GM12878 (cell line): Measurements from ENCODE around the gene MGAT3. TPM values are rescaled to one million over a fixed set of nuclear protein-coding genes. Genes with fewer than 3 reads are reported as not detected.

Experiments used
- ATAC-seq: fragments of 200-7000 bp; cut with Tn5 transposase; 3 replicates; pipeline ENCODE4 v1.9.1; 2020; ENCODE audit warnings: mild to moderate bottlenecking, moderate library complexity
- BruUV-seq: library from RNA; stranded (reverse); fragments of 400-500 nt; replicated peaks from 2 replicates; lab custom pipeline; 2021; lab: Mats Ljungman, UMichigan
- CTCF ChIA-PET: fragments of 300-600 bp; sonication (Branson Sonifier 250); formaldehyde crosslinking; extraction: SDS; loops from one replicate; lab custom pipeline; 2021; ENCODE audit warnings: inconsistent platforms; lab: Yijun Ruan, JAX
- POLR2A ChIA-PET: fragments of 350-600 bp; formaldehyde crosslinking; extraction: SDS; loops from one replicate; lab custom pipeline; 2021; ENCODE audit warnings: inconsistent platforms; lab: Charles Lee
- RAD21 ChIA-PET: fragments of 300-600 bp; sonication (Branson Sonifier 250); formaldehyde crosslinking; loops from one replicate; lab custom pipeline; 2023; ENCODE audit warnings: antibody characterized with exemption; ENCODE audit not compliant: unreplicated experiment; lab: Charles Lee
- SMC1A ChIA-PET: fragments of 300-600 bp; sonication (Branson Sonifier 250); formaldehyde crosslinking; loops from one replicate; lab custom pipeline; 2023; ENCODE audit not compliant: unreplicated experiment, uncharacterized antibody; lab: Charles Lee
- DNase-seq: peaks from one replicate; pipeline ENCODE4 v3.0.0-alpha.2; 2011; ENCODE audit warnings: low read depth, low spot score
- FAIRE-seq: peaks from 3 replicates; lab custom pipeline; 2011; peaks lifted over from hg19 to GRCh38; lab: Jason Lieb, UNC
- H2AFZ ChIP-seq: 2 replicates; pipeline ENCODE4 v1.6.0; 2011; ENCODE audit warnings: low read depth, low read length, control low read depth; ENCODE audit not compliant: control insufficient read depth
- H3K27ac ChIP-seq: 2 replicates; pipeline ENCODE4 v1.5.1; 2011; ENCODE audit warnings: control low read depth; ENCODE audit not compliant: control insufficient read depth, insufficient read depth
- H3K27me3 ChIP-seq, 2 experiments: replicated peaks in 1 of 2; 2 replicates each; pipeline versions ENCODE4 v1.6.0 to v1.6.1; 2011; ENCODE audit warnings: low read length in 1 of 2; ENCODE audit not compliant: control insufficient read depth in 2 of 2, insufficient read depth in 2 of 2
- H3K36me3 ChIP-seq, 2 experiments: 2 replicates each; pipeline ENCODE4 v1.5.1; 2011; ENCODE audit warnings: low read length in 1 of 2; ENCODE audit not compliant: control insufficient read depth in 2 of 2, insufficient read depth in 2 of 2
- H3K4me1 ChIP-seq: 2 replicates; pipeline ENCODE4 v1.6.1; 2011; ENCODE audit warnings: mild to moderate bottlenecking, low read length, moderate library complexity, mixed read lengths; ENCODE audit not compliant: control insufficient read depth, insufficient read depth
- H3K4me2 ChIP-seq: 2 replicates; pipeline ENCODE4 v1.6.0; 2011; ENCODE audit warnings: control low read depth; ENCODE audit not compliant: control insufficient read depth, insufficient read depth
- H3K4me3 ChIP-seq: fragments of 200-600 bp; sonication (generic); 2 replicates; pipeline ENCODE4 v1.5.1; 2016
- H3K79me2 ChIP-seq: 2 replicates; pipeline ENCODE4 v1.6.0; 2011; ENCODE audit warnings: low read length; ENCODE audit not compliant: control insufficient read depth, insufficient read depth
- H3K9ac ChIP-seq: 2 replicates; pipeline ENCODE4 v1.8.0; 2011; ENCODE audit warnings: low read length, control low read depth, mixed read lengths; ENCODE audit not compliant: control insufficient read depth, insufficient read depth
- H3K9me3 ChIP-seq: replicated peaks from 3 replicates; pipeline ENCODE4 v1.5.1; 2011; ENCODE audit warnings: mild to moderate bottlenecking, low read length; ENCODE audit not compliant: control insufficient read depth, insufficient read depth
- H4K20me1 ChIP-seq: 2 replicates; pipeline ENCODE4 v1.6.0; 2011; ENCODE audit not compliant: control insufficient read depth, insufficient read depth
- IKZF1 ChIP-seq: fragments of 450-650 bp; conservative IDR thresholded peaks from 2 replicates; pipeline ENCODE4 v1.6.1; 2017; ENCODE audit warnings: antibody characterized with exemption, mild to moderate bottlenecking
- KLF5 ChIP-seq: fragments of 450-650 bp; IDR thresholded peaks from 2 replicates; pipeline ENCODE4 v1.6.1; 2014; ENCODE audit warnings: mild to moderate bottlenecking; ENCODE audit not compliant: partially characterized antibody
- POLR2A ChIP-seq: IDR thresholded peaks from 2 replicates; pipeline ENCODE4 v1.6.1; 2011; ENCODE audit warnings: low read depth, mild to moderate bottlenecking, low read length
- POLR2AphosphoS2 ChIP-seq: IDR thresholded peaks from 2 replicates; pipeline ENCODE4 v1.6.1; 2011; ENCODE audit warnings: low read depth, mild to moderate bottlenecking, low read length, improper control_type of control experiment, moderate library complexity
- RUNX3 ChIP-seq: IDR thresholded peaks from 2 replicates; pipeline ENCODE4 v1.6.1; 2012; ENCODE audit warnings: low read length, inconsistent platforms
- SPI1 ChIP-seq: IDR thresholded peaks from 2 replicates; pipeline ENCODE4 v1.6.1; 2011; ENCODE audit warnings: low read depth, mild to moderate bottlenecking, low read length, moderate library complexity, borderline replicate concordance; ENCODE audit not compliant: insufficient read depth
- ZNF274 ChIP-seq: IDR thresholded peaks from one replicate; pipeline ENCODE4 v1.8.0; 2011; ENCODE audit not compliant: insufficient read length, insufficient read depth
- WGBS: methylation state at CpG from one replicate; pipeline ENCODE4 v1.1.6; 2016; ENCODE audit warnings: low lambda C conversion rate; ENCODE audit not compliant: insufficient replicate concordance, insufficient coverage; ENCODE audit errors: missing lambda C conversion rate; 5-methylcytosine and 5-hydroxymethylcytosine counted together
- in situ Hi-C: fragments of 300-500 bp; cut with MboI; formaldehyde crosslinking; loops from 9 replicates; pipeline ENCODE4 v1.14.3; 2018; ENCODE audit warnings: mixed read lengths
- intact Hi-C: fragments of 100-400 bp; cut with micrococcal nuclease; formaldehyde crosslinking; loops from one replicate; pipeline ENCODE4 v1.14.2; 2022; ENCODE audit not compliant: unreplicated experiment
- polyA plus RNA-seq, 11 experiments: library from polyadenylated mRNA; depleted of rRNA in 4 of 11; unstranded in 6 of 11; stranded (reverse) in 5 of 11; fragments of >200 nt; fragmentation: Nextera tagmentation in 4 of 11; fragmentation: Illumina TruSeq in 1 of 11; extraction: Ambion mirVana in 4 of 11; extraction: Trizol in 1 of 11; gene quantifications; 1 replicate in 1 of 11; 2 replicates in 10 of 11; pipeline versions ENCODE4 v1.2.1 to v1.2.3, GENCODE V29; 2011 to 2016; ENCODE audit warnings: inconsistent platforms in 2 of 11, missing spikeins in 2 of 11, low read depth in 1 of 11
- total RNA-seq, 4 experiments: library from RNA; depleted of rRNA in 3 of 4; stranded (reverse); fragments of >200 nt in 3 of 4; fragmentation: Illumina TruSeq in 1 of 4; extraction: Trizol in 1 of 4; gene quantifications; 2 replicates each; pipeline versions ENCODE4 v1.2.1 to v1.2.3, GENCODE V29; 2013 to 2021
- TF ChIP-seq, protein P1 (sequence below): IDR thresholded peaks from 2 replicates; pipeline ENCODE4 v1.6.1; 2011; ENCODE audit warnings: low read depth, low read length, improper control_type of control experiment, borderline replicate concordance

The MGAT3 gene
- total and polyA plus RNA-seq, 10 of the 15 experiments (the other 5 are each of a cell fraction or from before 2014, with no cell fraction given), result 0.32 to 40.2 (median 11.9) TPM

DNA sequence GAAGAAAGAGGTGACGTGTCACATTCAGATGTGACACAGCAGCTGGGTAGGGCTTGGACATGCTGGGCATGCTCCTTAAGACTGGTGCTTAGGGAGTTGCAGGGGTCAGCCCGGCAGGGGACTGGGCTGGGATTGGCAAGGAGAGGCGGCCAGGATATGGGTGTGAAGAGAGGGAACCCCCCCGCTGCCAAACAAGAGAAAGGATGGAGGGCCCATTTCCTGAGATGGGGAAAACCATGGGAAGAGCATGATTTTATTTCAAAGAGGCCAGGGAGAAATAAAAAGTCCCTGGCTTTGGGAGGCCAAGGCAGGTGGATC, 68.8 kb downstream of the MGAT3 start (continued):
- TF ChIP-seq, protein P1, sequence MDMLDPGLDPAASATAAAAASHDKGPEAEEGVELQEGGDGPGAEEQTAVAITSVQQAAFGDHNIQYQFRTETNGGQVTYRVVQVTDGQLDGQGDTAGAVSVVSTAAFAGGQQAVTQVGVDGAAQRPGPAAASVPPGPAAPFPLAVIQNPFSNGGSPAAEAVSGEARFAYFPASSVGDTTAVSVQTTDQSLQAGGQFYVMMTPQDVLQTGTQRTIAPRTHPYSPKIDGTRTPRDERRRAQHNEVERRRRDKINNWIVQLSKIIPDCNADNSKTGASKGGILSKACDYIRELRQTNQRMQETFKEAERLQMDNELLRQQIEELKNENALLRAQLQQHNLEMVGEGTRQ, result no peak
- TF ChIP-seq ZNF274 (no peak), RUNX3 (no peak)

DNA sequence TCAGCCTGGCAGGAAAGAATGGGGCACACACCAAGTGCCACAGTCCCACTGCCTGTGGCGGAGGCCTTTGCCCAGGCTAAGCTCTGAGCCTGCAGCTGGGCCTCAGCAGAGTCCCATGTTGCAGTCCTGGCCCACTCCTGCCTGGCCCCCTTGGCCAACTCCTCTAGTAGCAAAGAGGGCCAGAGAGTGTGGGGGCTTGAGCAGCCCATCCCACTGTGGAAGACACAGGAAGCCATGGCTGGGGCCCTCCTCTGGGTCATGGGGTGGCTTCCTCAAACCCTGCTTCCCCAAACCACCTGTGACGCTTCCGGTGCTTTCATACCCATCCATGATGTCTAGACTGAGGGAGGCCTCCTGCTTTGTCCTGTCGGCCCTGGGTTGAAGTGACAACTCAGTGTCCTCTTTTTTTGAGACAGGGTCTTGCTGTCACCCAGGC, 69.9 kb downstream of the MGAT3 start:
- in situ Hi-C loops, result no loop called here
- Histone ChIP-seq H3K4me2 (no peak overlapping the region), H3K36me3 (peaks cover 16 to 20% of the 10 kb centered on the region in 2 experiments; a peak in 3 of 4 replicates), H3K4me3 (no peak overlapping the region), H3K9me3 (no peaks in the 10 kb centered on the region), H3K27me3 (no peaks in the 10 kb centered on the region), H3K79me2 (peaks cover 67% of the 10 kb centered on the region), H3K4me1 (peaks cover 60% of the 10 kb centered on the region), H4K20me1 (peaks cover 24% of the 10 kb centered on the region), H2AFZ (no peak overlapping the region), H3K27ac (peak overlapping the region; percentile 3; the same call in 1 of the 2 replicates), H3K9ac (no peak overlapping the region)
- intact Hi-C loops, result no loop called here
- ChIA-PET POLR2A (interaction anchor here (0.6 to 1.1 kb wide), 4 partner anchors 22 to 384 kb away, joined by 3 to 8 read pairs (median 4); a partner anchor contains a TSS), SMC1A (interaction anchor here (0.7 kb wide), 1 partner anchor 127 kb away, joined by 5 read pairs; the partner anchor contains the start of gene TAB1), CTCF (interaction anchor here (1.0 to 17.8 kb wide), 6 partner anchors 16 to 209 kb away, joined by 3 to 372 read pairs (median 20); partner anchors contain the start of genes MIEF1 and RPL3), RAD21 (no interaction called here)
- ATAC-seq, result peak; percentile 4
- TF ChIP-seq KLF5 (no peak), IKZF1 (0 out of 2 replicates have a peak, but pooled peaks have one; percentile 33), POLR2A (peak; percentile 56; the same call in 1 of the 2 replicates), SPI1 (peak; percentile 6; the same call in 1 of the 2 replicates), POLR2AphosphoS2 (peak; percentile 42; the same call in 1 of the 2 replicates)
- DNase-seq, result no peak
- no peak for FAIRE-seq
- BruUV-seq, result no TSS peak
- 19% methylated on average over 4 of the region's 4 CpGs for WGBS
